H9 (cell line): ENCODE measurements around the gene DDOST. TPM values are rescaled to one million over a fixed set of nuclear protein-coding genes. Genes with fewer than 3 reads are reported as not detected.

ENCODE experiments used
- DNase-seq: peaks from one replicate; pipeline ENCODE4 v3.0.0-alpha.2; 2017
- H2AFZ ChIP-seq: one replicate; pipeline ENCODE4 v1.6.1; 2013; ENCODE audit warnings: mild to moderate bottlenecking, low read length, control low read depth, moderate library complexity
- H2AK5ac ChIP-seq: 2 replicates; pipeline ENCODE4 v1.6.1; 2013; ENCODE audit warnings: low read length, control low read depth, mixed read lengths; ENCODE audit not compliant: insufficient read length
- H2BK120ac ChIP-seq: one replicate; pipeline ENCODE4 v1.6.1; 2013; ENCODE audit warnings: low read depth, mild to moderate bottlenecking, low read length, control low read depth, inconsistent platforms; ENCODE audit not compliant: poor library complexity, severe bottlenecking
- H2BK12ac ChIP-seq: 2 replicates; pipeline ENCODE4 v1.6.1; 2013; ENCODE audit warnings: low read length, control low read depth, mixed read lengths, low read depth; ENCODE audit not compliant: insufficient read length
- H2BK15ac ChIP-seq: 2 replicates; pipeline ENCODE4 v1.6.1; 2013; ENCODE audit warnings: low read depth, low read length, control low read depth
- H2BK20ac ChIP-seq: one replicate; pipeline ENCODE4 v1.6.1; 2013; ENCODE audit warnings: low read depth, mild to moderate bottlenecking, low read length, control low read depth, inconsistent platforms; ENCODE audit not compliant: poor library complexity, severe bottlenecking
- H2BK5ac ChIP-seq: 2 replicates; pipeline ENCODE4 v1.6.1; 2013; ENCODE audit warnings: low read length, control low read depth, mixed read lengths; ENCODE audit not compliant: insufficient read length
- H3K14ac ChIP-seq: 2 replicates; pipeline ENCODE4 v1.6.1; 2013; ENCODE audit warnings: low read length, control low read depth; ENCODE audit not compliant: insufficient read depth
- H3K18ac ChIP-seq: 2 replicates; pipeline ENCODE4 v1.6.1; 2013; ENCODE audit warnings: low read depth, mild to moderate bottlenecking, mixed read lengths, low read length, control low read depth; ENCODE audit not compliant: insufficient read length
- H3K23ac ChIP-seq: 2 replicates; pipeline ENCODE4 v1.6.1; 2013; ENCODE audit warnings: low read length, control low read depth, mixed read lengths, low read depth; ENCODE audit not compliant: insufficient read length
- H3K23me2 ChIP-seq: 2 replicates; pipeline ENCODE4 v1.6.1; 2013; ENCODE audit warnings: low read depth, mild to moderate bottlenecking, mixed read lengths, low read length, control low read depth; ENCODE audit not compliant: insufficient read length, poor library complexity, severe bottlenecking
- H3K27ac ChIP-seq: 2 replicates; pipeline ENCODE4 v1.5.1; 2013; ENCODE audit warnings: low read length, control low read depth, mixed read lengths, low read depth; ENCODE audit not compliant: insufficient read length
- H3K27me3 ChIP-seq: 2 replicates; pipeline ENCODE4 v1.6.1; 2013; ENCODE audit warnings: low read length, control low read depth, inconsistent platforms; ENCODE audit not compliant: insufficient read depth
- H3K4ac ChIP-seq: 2 replicates; pipeline ENCODE4 v1.6.1; 2013; ENCODE audit warnings: low read depth, mild to moderate bottlenecking, control low read depth, inconsistent platforms, low read length, moderate library complexity
- H3K4me1 ChIP-seq: 2 replicates; pipeline ENCODE4 v1.6.1; 2013; ENCODE audit warnings: low read length, control low read depth, inconsistent platforms; ENCODE audit not compliant: insufficient read depth
- H3K4me2 ChIP-seq: 2 replicates; pipeline ENCODE4 v1.6.1; 2013; ENCODE audit warnings: low read length, control low read depth, mixed read lengths; ENCODE audit not compliant: insufficient read length, insufficient read depth
- H3K56ac ChIP-seq: 2 replicates; pipeline ENCODE4 v1.6.1; 2013; ENCODE audit warnings: low read depth, mild to moderate bottlenecking, mixed read lengths, low read length, control low read depth; ENCODE audit not compliant: insufficient read length
- H3K79me1 ChIP-seq: 2 replicates; pipeline ENCODE4 v1.6.1; 2013; ENCODE audit warnings: low read depth, mild to moderate bottlenecking, moderate library complexity, low read length, control low read depth, inconsistent platforms; ENCODE audit not compliant: insufficient read depth, poor library complexity, severe bottlenecking
- H3K79me2 ChIP-seq: 2 replicates; pipeline ENCODE4 v1.6.1; 2013; ENCODE audit warnings: low read length, control low read depth, inconsistent platforms; ENCODE audit not compliant: insufficient read depth
- H3K9ac ChIP-seq: 2 replicates; pipeline ENCODE4 v1.6.1; 2013; ENCODE audit warnings: low read length, control low read depth, mixed read lengths; ENCODE audit not compliant: insufficient read length; ENCODE audit errors: extremely low read depth
- H3K9me3 ChIP-seq: one replicate; pipeline ENCODE4 v1.6.1; 2013; ENCODE audit warnings: low read depth, low read length, inconsistent platforms; ENCODE audit not compliant: control insufficient read depth
- H3T11ph ChIP-seq: one replicate; pipeline ENCODE4 v1.6.1; 2013; ENCODE audit warnings: mild to moderate bottlenecking, low read length, control low read depth, inconsistent platforms
- H4K20me1 ChIP-seq: one replicate; pipeline ENCODE4 v1.6.1; 2013; ENCODE audit not compliant: control insufficient read depth, insufficient read length, insufficient read depth
- H4K5ac ChIP-seq: 2 replicates; pipeline ENCODE4 v1.6.1; 2013; ENCODE audit warnings: low read depth, mild to moderate bottlenecking, mixed read lengths, low read length, control low read depth; ENCODE audit not compliant: insufficient read length
- H4K8ac ChIP-seq: replicated peaks from 2 replicates; pipeline ENCODE4 v1.6.1; 2013; ENCODE audit warnings: low read length, control low read depth, mixed read lengths, low read depth; ENCODE audit not compliant: insufficient read length
- H4K91ac ChIP-seq: 2 replicates; pipeline ENCODE4 v1.6.1; 2013; ENCODE audit warnings: low read depth, mild to moderate bottlenecking, moderate library complexity, mixed read lengths, low read length, control low read depth; ENCODE audit not compliant: insufficient read length
- H3K27ac Mint-ChIP-seq, 3 experiments: 2 replicates in 2 of 3; 3 replicates in 1 of 3; pipeline ENCODE4 v1.8.0; 2020 to 2021; ENCODE audit warnings: mixed read lengths in 3 of 3, mild to moderate bottlenecking in 1 of 3, moderate library complexity in 1 of 3
- H3K27me3 Mint-ChIP-seq: 2 replicates; pipeline ENCODE4 v1.8.0; 2021; ENCODE audit warnings: low read depth, mild to moderate bottlenecking, moderate library complexity, mixed read lengths
- H3K36me3 Mint-ChIP-seq, 3 experiments: 2 replicates in 2 of 3; 3 replicates in 1 of 3; pipeline ENCODE4 v1.8.0; 2020 to 2021; ENCODE audit warnings: low read depth in 3 of 3, mixed read lengths in 3 of 3; ENCODE audit not compliant: insufficient read depth in 1 of 3
- H3K4me1 Mint-ChIP-seq, 2 experiments: 2 replicates each; pipeline ENCODE4 v1.8.0; 2020; ENCODE audit warnings: mixed read lengths in 2 of 2
- H3K4me3 Mint-ChIP-seq, 2 experiments: 2 replicates in 1 of 2; 3 replicates in 1 of 2; pipeline ENCODE4 v1.8.0; 2020 to 2021; ENCODE audit warnings: mild to moderate bottlenecking in 2 of 2, mixed read lengths in 2 of 2, moderate library complexity in 1 of 2
- H3K9me3 Mint-ChIP-seq, 2 experiments: 2 replicates in 1 of 2; 3 replicates in 1 of 2; pipeline ENCODE4 v1.8.0; 2020; ENCODE audit warnings: mild to moderate bottlenecking in 2 of 2, mixed read lengths in 2 of 2, moderate library complexity in 1 of 2
- CTCF ChIP-seq: fragments of 200-600 bp; sonication (generic); conservative IDR thresholded peaks from 3 replicates; pipeline ENCODE4 v1.8.0; 2021; ENCODE audit warnings: antibody characterized with exemption, mild to moderate bottlenecking
- WGBS: extraction: QIAGEN DNeasy Blood & Tissue Kit; methylation state at CpG from one replicate; pipeline ENCODE4 v1.1.7; 2013; ENCODE audit warnings: missing lambda C conversion rate, low lambda C conversion rate, mixed read lengths; ENCODE audit not compliant: insufficient read length; ENCODE audit errors: extremely low coverage; 5-methylcytosine and 5-hydroxymethylcytosine counted together
- total RNA-seq: library from RNA; stranded (reverse); gene quantifications from 2 replicates; pipeline ENCODE4 v1.2.1, GENCODE V29; 2021

Gene DDOST
- total RNA-seq, 1 experiment from 2014 or later: 255 TPM

- peaks cover 11 to 15% of the 10 kb centered on the region in 2 experiments for H3K4me1 Mint-ChIP-seq
- no peak overlapping the region for H3K18ac ChIP-seq
- no peaks in the 10 kb centered on the region for H4K20me1 ChIP-seq
- TF ChIP-seq CTCF: no peak
- no peaks in the 10 kb centered on the region for H3K9me3 ChIP-seq
- H3T11ph ChIP-seq: no peak overlapping the region
- no peak overlapping the region for H3K9ac ChIP-seq
- H3K4me2 ChIP-seq: peak overlapping the region; percentile 11
- no peak overlapping the region for H2BK20ac ChIP-seq
- H2BK5ac ChIP-seq: no peak overlapping the region
- no peaks in the 10 kb centered on the region for H3K23me2 ChIP-seq
- no peak overlapping the region for H3K56ac ChIP-seq
- no peak overlapping the region for H2BK120ac ChIP-seq
- H3K4me1 ChIP-seq: no peaks in the 10 kb centered on the region
- H3K4me3 Mint-ChIP-seq: no peak overlapping the region
- H4K5ac ChIP-seq: no peak overlapping the region
- no peaks in the 10 kb centered on the region for H3K27me3 ChIP-seq
- peak overlapping the region in 1 of 3 experiments; percentile 45; a peak in 1 of 7 replicates for H3K27ac Mint-ChIP-seq
- no peak overlapping the region for H2BK15ac ChIP-seq
- no peaks in the 10 kb centered on the region; a peak in 1 of 5 replicates for H3K9me3 Mint-ChIP-seq
- H2AFZ ChIP-seq: no peak overlapping the region
- no peak overlapping the region for H4K8ac ChIP-seq
- DNase-seq: no peak
- no peak overlapping the region for H4K91ac ChIP-seq
- no peak overlapping the region for H2AK5ac ChIP-seq
- H3K79me1 ChIP-seq: no peaks in the 10 kb centered on the region
- no peaks in the 10 kb centered on the region for H3K27me3 Mint-ChIP-seq
- no peaks in the 10 kb centered on the region for H3K79me2 ChIP-seq
- H3K27ac ChIP-seq: no peak overlapping the region
- WGBS: no CpG with 5 or more reads among the region's 10 CpGs
- H3K36me3 Mint-ChIP-seq: peaks cover 0 to 11% (median 10%) of the 10 kb centered on the region in 3 experiments; a peak in 4 of 7 replicates
- no peak overlapping the region for H3K4ac ChIP-seq
- no peak overlapping the region for H2BK12ac ChIP-seq
- H3K14ac ChIP-seq: no peak overlapping the region
- no peak overlapping the region for H3K23ac ChIP-seq
These were observed 19.2 kb downstream of the DDOST start for GRCh38 chr1:20641975-20642374.
